Neural cell (in vitro differentiated cells): ENCODE measurements around the gene CENPP. TPM values are rescaled to one million over a fixed set of nuclear protein-coding genes. Genes with fewer than 3 reads are reported as not detected.

Experiments
- H2AFZ ChIP-seq: fragments of 200-600, 300-800 bp; sonication (generic), shearing (Covaris generic); 2 replicates; pipeline ENCODE4 v1.6.0; 2014; ENCODE audit warnings: low read depth, mild to moderate bottlenecking, antibody characterized with exemption, low read length, moderate library complexity
- H3F3A ChIP-seq: fragments of 200-600 bp; shearing (Covaris generic); 2 replicates; pipeline ENCODE4 v1.6.1; 2016; ENCODE audit warnings: mild to moderate bottlenecking, moderate library complexity, mixed read lengths, antibody characterized with exemption, low read length; ENCODE audit not compliant: insufficient read depth, poor library complexity, severe bottlenecking
- H3K27ac ChIP-seq: fragments of 200-600, 300-800 bp; sonication (generic), shearing (Covaris generic); 2 replicates; pipeline ENCODE4 v1.5.1; 2014; ENCODE audit warnings: mild to moderate bottlenecking, low read length, moderate library complexity
- H3K27me3 ChIP-seq: fragments of 300-800, 200-600 bp; sonication (generic), shearing (Covaris generic); 2 replicates; pipeline ENCODE4 v1.6.0; 2014; ENCODE audit warnings: mild to moderate bottlenecking, low read depth, low read length, moderate library complexity; ENCODE audit not compliant: insufficient read depth
- H3K36me3 ChIP-seq: fragments of 300-800, 200-600 bp; sonication (generic), shearing (Covaris generic); 2 replicates; pipeline ENCODE4 v1.5.1; 2014; ENCODE audit warnings: mild to moderate bottlenecking, antibody characterized with exemption, low read length, moderate library complexity; ENCODE audit not compliant: insufficient read depth
- H3K4me2 ChIP-seq: fragments of 300-800, 200-600 bp; sonication (generic), shearing (Covaris generic); 2 replicates; pipeline ENCODE4 v1.6.0; 2014; ENCODE audit warnings: mild to moderate bottlenecking, low read length
- H3K4me3 ChIP-seq: fragments of 300-800, 200-600 bp; sonication (generic), shearing (Covaris generic); 2 replicates; pipeline ENCODE4 v1.5.1; 2014; ENCODE audit warnings: mild to moderate bottlenecking, low read length, moderate library complexity
- H3K79me2 ChIP-seq: fragments of 200-600 bp; shearing (Covaris generic); replicated peaks from 2 replicates; pipeline ENCODE4 v1.6.0; 2014; ENCODE audit warnings: mild to moderate bottlenecking, low read length, moderate library complexity; ENCODE audit not compliant: insufficient read depth
- H3K9ac ChIP-seq: fragments of 300-800, 200-600 bp; sonication (generic), shearing (Covaris generic); 2 replicates; pipeline ENCODE4 v1.6.1; 2016; ENCODE audit warnings: mild to moderate bottlenecking, low read length, mixed read lengths
- H3K9me2 ChIP-seq: fragments of 200-600 bp; shearing (Covaris generic); 2 replicates; pipeline ENCODE4 v1.6.1; 2016; ENCODE audit warnings: mild to moderate bottlenecking, low read length, mixed read lengths; ENCODE audit not compliant: insufficient read depth
- H3K9me3 ChIP-seq: fragments of 200-600, 300-800 bp; sonication (generic), shearing (Covaris generic); 2 replicates; pipeline ENCODE4 v1.6.1; 2016; ENCODE audit warnings: mild to moderate bottlenecking, mixed run types, low read length, moderate library complexity, mixed read lengths
- H4K20me1 ChIP-seq: fragments of 200-600 bp; shearing (Covaris generic); 2 replicates; pipeline ENCODE4 v1.6.1; 2016; ENCODE audit warnings: mild to moderate bottlenecking, mixed run types; ENCODE audit not compliant: insufficient read depth
- EP300 ChIP-seq: fragments of 450-650 bp; conservative IDR thresholded peaks from 2 replicates; pipeline ENCODE4 v1.6.1; 2014; ENCODE audit warnings: antibody characterized with exemption, mild to moderate bottlenecking, moderate library complexity; ENCODE audit not compliant: poor library complexity, severe bottlenecking
- EZH2 ChIP-seq: fragments of 200-600, 300-800 bp; shearing (Covaris generic), sonication (generic); IDR thresholded peaks from 2 replicates; pipeline ENCODE4 v1.6.1; 2014; ENCODE audit warnings: antibody characterized with exemption, low read length, borderline replicate concordance, mild to moderate bottlenecking; ENCODE audit not compliant: insufficient read depth, poor library complexity, severe bottlenecking
- MXI1 ChIP-seq: fragments of 450-650 bp; conservative IDR thresholded peaks from 2 replicates; pipeline ENCODE4 v1.6.1; 2014; ENCODE audit warnings: antibody characterized with exemption, mild to moderate bottlenecking; ENCODE audit not compliant: poor library complexity, severe bottlenecking
- POLR2AphosphoS5 ChIP-seq: IDR thresholded peaks from 2 replicates; pipeline ENCODE4 v1.6.1; 2012
- RAD21 ChIP-seq: fragments of 450-650 bp; conservative IDR thresholded peaks from 2 replicates; pipeline ENCODE4 v1.6.1; 2014; ENCODE audit warnings: antibody characterized with exemption, mild to moderate bottlenecking, moderate library complexity
- SMC3 ChIP-seq: fragments of 450-650 bp; conservative IDR thresholded peaks from 2 replicates; pipeline ENCODE4 v1.6.1; 2014; ENCODE audit warnings: antibody characterized with exemption, mild to moderate bottlenecking, moderate library complexity; ENCODE audit not compliant: poor library complexity
- TAF1 ChIP-seq: IDR thresholded peaks from 2 replicates; pipeline ENCODE4 v1.6.1; 2012; ENCODE audit warnings: low read depth
- polyA plus RNA-seq: library from polyadenylated mRNA; depleted of rRNA; stranded (reverse); fragments of >200 nt; gene quantifications from 2 replicates; pipeline ENCODE4 v1.2.3, GENCODE V29; 2014
- TF ChIP-seq, protein P1 (sequence below): IDR thresholded peaks from 2 replicates; pipeline ENCODE4 v1.6.1; 2012; ENCODE audit warnings: borderline replicate concordance
- TF ChIP-seq, protein P2 (sequence below): fragments of 450-650 bp; IDR thresholded peaks from 2 replicates; pipeline ENCODE4 v1.5.1; 2014; ENCODE audit warnings: antibody characterized with exemption, mild to moderate bottlenecking, moderate library complexity; ENCODE audit not compliant: poor library complexity, severe bottlenecking

The CENPP gene
- polyA plus RNA-seq, 1 donor from 2014 or later = 5.0 TPM

DNA sequence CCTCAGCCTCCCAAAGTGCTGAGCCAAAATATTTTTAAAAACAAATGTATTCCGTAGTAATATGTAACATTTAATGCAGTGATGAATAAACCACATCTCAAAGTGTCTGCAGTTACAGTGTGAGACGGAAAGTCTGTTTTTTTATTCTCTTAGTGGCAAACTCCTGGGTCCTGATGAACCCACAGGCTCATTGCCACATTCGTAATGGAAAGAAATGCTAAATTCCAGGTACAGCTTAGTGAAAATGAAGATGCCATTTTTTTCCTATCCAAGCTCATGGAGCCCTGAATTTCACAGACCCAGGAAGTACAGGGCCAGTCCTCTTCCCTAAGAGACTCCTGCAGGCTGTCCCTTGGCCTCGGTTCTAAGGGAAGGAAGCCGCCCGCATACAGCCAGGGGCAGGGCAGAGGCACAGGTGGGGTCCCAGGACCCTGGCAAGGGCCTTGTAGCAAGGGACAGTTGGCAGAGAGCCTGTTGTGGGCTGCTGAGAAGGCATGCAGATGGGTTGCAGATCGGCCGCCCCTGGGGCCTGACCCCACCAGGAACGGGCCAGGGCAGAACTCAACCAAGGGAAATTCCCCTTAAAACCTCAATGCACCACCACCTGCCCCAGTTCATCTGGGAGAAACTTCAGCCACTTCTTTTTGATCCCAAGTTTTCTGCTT is 308.0 kb downstream of the CENPP start:
- no peak for TF ChIP-seq TAF1
- TF ChIP-seq, protein P1, sequence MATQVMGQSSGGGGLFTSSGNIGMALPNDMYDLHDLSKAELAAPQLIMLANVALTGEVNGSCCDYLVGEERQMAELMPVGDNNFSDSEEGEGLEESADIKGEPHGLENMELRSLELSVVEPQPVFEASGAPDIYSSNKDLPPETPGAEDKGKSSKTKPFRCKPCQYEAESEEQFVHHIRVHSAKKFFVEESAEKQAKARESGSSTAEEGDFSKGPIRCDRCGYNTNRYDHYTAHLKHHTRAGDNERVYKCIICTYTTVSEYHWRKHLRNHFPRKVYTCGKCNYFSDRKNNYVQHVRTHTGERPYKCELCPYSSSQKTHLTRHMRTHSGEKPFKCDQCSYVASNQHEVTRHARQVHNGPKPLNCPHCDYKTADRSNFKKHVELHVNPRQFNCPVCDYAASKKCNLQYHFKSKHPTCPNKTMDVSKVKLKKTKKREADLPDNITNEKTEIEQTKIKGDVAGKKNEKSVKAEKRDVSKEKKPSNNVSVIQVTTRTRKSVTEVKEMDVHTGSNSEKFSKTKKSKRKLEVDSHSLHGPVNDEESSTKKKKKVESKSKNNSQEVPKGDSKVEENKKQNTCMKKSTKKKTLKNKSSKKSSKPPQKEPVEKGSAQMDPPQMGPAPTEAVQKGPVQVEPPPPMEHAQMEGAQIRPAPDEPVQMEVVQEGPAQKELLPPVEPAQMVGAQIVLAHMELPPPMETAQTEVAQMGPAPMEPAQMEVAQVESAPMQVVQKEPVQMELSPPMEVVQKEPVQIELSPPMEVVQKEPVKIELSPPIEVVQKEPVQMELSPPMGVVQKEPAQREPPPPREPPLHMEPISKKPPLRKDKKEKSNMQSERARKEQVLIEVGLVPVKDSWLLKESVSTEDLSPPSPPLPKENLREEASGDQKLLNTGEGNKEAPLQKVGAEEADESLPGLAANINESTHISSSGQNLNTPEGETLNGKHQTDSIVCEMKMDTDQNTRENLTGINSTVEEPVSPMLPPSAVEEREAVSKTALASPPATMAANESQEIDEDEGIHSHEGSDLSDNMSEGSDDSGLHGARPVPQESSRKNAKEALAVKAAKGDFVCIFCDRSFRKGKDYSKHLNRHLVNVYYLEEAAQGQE = no peak
- TF ChIP-seq EP300 = no peak
- TF ChIP-seq MXI1 = no peak
- no peak for TF ChIP-seq EZH2
- TF ChIP-seq POLR2AphosphoS5 = no peak
- TF ChIP-seq RAD21 = no peak
- TF ChIP-seq SMC3 = no peak
- TF ChIP-seq, protein P2, sequence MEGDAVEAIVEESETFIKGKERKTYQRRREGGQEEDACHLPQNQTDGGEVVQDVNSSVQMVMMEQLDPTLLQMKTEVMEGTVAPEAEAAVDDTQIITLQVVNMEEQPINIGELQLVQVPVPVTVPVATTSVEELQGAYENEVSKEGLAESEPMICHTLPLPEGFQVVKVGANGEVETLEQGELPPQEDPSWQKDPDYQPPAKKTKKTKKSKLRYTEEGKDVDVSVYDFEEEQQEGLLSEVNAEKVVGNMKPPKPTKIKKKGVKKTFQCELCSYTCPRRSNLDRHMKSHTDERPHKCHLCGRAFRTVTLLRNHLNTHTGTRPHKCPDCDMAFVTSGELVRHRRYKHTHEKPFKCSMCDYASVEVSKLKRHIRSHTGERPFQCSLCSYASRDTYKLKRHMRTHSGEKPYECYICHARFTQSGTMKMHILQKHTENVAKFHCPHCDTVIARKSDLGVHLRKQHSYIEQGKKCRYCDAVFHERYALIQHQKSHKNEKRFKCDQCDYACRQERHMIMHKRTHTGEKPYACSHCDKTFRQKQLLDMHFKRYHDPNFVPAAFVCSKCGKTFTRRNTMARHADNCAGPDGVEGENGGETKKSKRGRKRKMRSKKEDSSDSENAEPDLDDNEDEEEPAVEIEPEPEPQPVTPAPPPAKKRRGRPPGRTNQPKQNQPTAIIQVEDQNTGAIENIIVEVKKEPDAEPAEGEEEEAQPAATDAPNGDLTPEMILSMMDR = no peak
- H3K4me2 ChIP-seq = no peak overlapping the region
- no peaks in the 10 kb centered on the region for H3K9me3 ChIP-seq
- H3K4me3 ChIP-seq = no peak overlapping the region
- no peak overlapping the region for H3K9ac ChIP-seq
- H4K20me1 ChIP-seq = no peaks in the 10 kb centered on the region
- no peaks in the 10 kb centered on the region for H3K9me2 ChIP-seq
- H3F3A ChIP-seq = no peaks in the 10 kb centered on the region
- no peaks in the 10 kb centered on the region for H3K79me2 ChIP-seq
- H3K27me3 ChIP-seq = no peaks in the 10 kb centered on the region
- H3K36me3 ChIP-seq = no peaks in the 10 kb centered on the region
- H2AFZ ChIP-seq = no peak overlapping the region
- H3K27ac ChIP-seq = no peak overlapping the region

DNA sequence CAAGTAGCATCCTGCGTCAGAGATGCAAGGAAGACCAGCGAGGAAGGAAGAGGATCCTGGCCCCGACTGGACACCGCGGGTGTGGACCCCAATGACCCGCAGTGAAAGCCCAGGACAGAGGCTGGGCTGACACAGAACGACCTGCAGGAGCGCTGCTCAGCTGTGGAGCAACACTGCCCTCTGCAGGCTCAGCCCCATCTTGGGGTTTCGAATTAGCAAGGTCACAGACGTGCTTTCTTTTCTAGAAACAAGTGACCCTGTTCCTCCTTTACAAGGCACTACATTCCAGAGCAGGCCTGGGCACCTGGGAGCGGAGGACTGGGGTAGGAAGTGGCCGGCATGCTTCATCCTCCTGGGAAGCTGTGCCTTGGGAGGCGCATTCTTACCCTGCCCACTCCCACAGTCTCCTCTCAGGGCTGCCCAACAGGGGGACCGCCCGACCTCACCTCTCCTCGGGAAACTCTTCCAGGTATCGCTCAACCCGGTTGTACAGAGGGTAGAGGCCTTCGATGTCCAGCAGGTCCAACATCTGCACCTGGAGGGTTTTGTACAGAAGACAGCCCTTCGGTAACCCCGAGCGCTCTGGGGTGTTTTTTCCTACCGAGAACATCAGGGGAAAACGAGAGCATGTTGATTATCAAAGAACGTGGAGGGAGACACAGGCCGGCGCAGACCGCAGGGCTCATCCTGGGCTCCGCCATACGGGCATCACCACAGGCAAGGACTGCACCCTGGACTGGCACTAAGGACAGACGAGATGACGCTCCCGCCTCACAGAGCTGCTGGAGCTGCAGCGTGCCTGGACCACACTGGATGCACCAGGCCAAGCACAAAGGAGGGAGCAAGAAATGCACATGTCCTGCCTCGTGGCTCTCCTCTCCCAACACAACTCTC is 309.2 kb downstream of the CENPP start:
- no peak overlapping the region for H3K4me3 ChIP-seq
- H3F3A ChIP-seq = no peaks in the 10 kb centered on the region
- no peaks in the 10 kb centered on the region for H4K20me1 ChIP-seq
- H3K4me2 ChIP-seq = no peak overlapping the region
- H3K9me2 ChIP-seq = no peaks in the 10 kb centered on the region
- no peak for TF ChIP-seq POLR2AphosphoS5
- no peak for TF ChIP-seq EP300
- TF ChIP-seq, protein P1 = no peak
- TF ChIP-seq RAD21 = peak; percentile 85
- TF ChIP-seq MXI1 = no peak
- peak; percentile 78 for TF ChIP-seq SMC3
- TF ChIP-seq TAF1 = no peak
- TF ChIP-seq, protein P2 = peak; percentile 87
- no peak for TF ChIP-seq EZH2
- H3K27ac ChIP-seq = no peak overlapping the region
- no peak overlapping the region for H2AFZ ChIP-seq
- H3K79me2 ChIP-seq = no peaks in the 10 kb centered on the region
- H3K36me3 ChIP-seq = no peaks in the 10 kb centered on the region
- no peak overlapping the region for H3K9ac ChIP-seq
- H3K9me3 ChIP-seq = no peaks in the 10 kb centered on the region
- no peaks in the 10 kb centered on the region for H3K27me3 ChIP-seq
